Suprapubic skin (tissue), 4 donors: ENCODE measurements around the gene LILRA2. TPM values are rescaled to one million over a fixed set of nuclear protein-coding genes. Genes with fewer than 3 reads are reported as not detected.

Experiments used
- DNase-seq, 2 donors: peaks; one replicate each; pipeline ENCODE4 v3.0.0-alpha.2; 2019; ENCODE audit warnings: low spot score in 2 of 2
- H3K27ac ChIP-seq: fragments of 200-600 bp; sonication (generic); one replicate; pipeline ENCODE4 v1.5.1; 2019
- H3K27me3 ChIP-seq: fragments of 200-600 bp; sonication (generic); one replicate; pipeline ENCODE4 v1.5.1; 2019
- H3K36me3 ChIP-seq: fragments of 200-600 bp; sonication (generic); one replicate; pipeline ENCODE4 v1.5.1; 2019
- H3K4me1 ChIP-seq: fragments of 200-600 bp; sonication (generic); one replicate; pipeline ENCODE4 v1.5.1; 2019
- H3K4me3 ChIP-seq: fragments of 200-600 bp; sonication (generic); one replicate; pipeline ENCODE4 v1.5.1; 2019; ENCODE audit warnings: mild to moderate bottlenecking
- H3K9me3 ChIP-seq: fragments of 200-600 bp; sonication (generic); one replicate; pipeline ENCODE4 v1.5.1; 2019
- CTCF ChIP-seq, 2 donors: fragments of 200-600 bp in 1 of 2; fragments of 450-650 bp in 1 of 2; sonication (generic) in 1 of 2; IDR thresholded peaks; one replicate each; pipeline ENCODE4 v1.5.1; 2016 to 2019; ENCODE audit warnings: antibody characterized with exemption in 2 of 2, mild to moderate bottlenecking in 1 of 2, moderate library complexity in 1 of 2
- EP300 ChIP-seq: sonication (generic); formaldehyde crosslinking; IDR thresholded peaks from one replicate; pipeline ENCODE4 v1.6.1; 2017; ENCODE audit warnings: antibody characterized with exemption
- POLR2A ChIP-seq, 2 donors: fragments of 450-650 bp; IDR thresholded peaks; one replicate each; pipeline ENCODE4 v1.6.1; 2017; ENCODE audit warnings: antibody characterized with exemption in 2 of 2, mild to moderate bottlenecking in 2 of 2, moderate library complexity in 2 of 2
- POLR2AphosphoS5 ChIP-seq, 3 donors: sonication (generic); formaldehyde crosslinking; IDR thresholded peaks; one replicate each; pipeline ENCODE4 v1.6.1; 2017; ENCODE audit warnings: antibody characterized with exemption in 3 of 3
- WGBS: methylation state at CpG from one replicate; pipeline ENCODE4 v1.1.5; 2018; 5-methylcytosine and 5-hydroxymethylcytosine counted together
- total RNA-seq, 4 donors: library from RNA; depleted of rRNA; stranded (reverse); fragments of >200 nt; gene quantifications; one replicate each; pipeline ENCODE4 v1.1.0, GENCODE V29; 2016

The LILRA2 gene
- total RNA-seq, 4 donors from 2014 or later = 0.15 TPM; not detected in 3

- H3K4me1 ChIP-seq = no peaks in the 10 kb centered on the region
- WGBS = 75% methylated on average over 14 of the region's 16 CpGs
- no peaks in the 10 kb centered on the region for H3K9me3 ChIP-seq
- H3K4me3 ChIP-seq = no peak overlapping the region
- no peaks in the 10 kb centered on the region for H3K36me3 ChIP-seq
- no peaks in the 10 kb centered on the region for H3K27me3 ChIP-seq
- TF ChIP-seq POLR2A (IDR thresholded peaks at IDR 0.05) (no peak), POLR2AphosphoS5 (IDR thresholded peaks at IDR 0.05) (no peak), CTCF (IDR thresholded peaks at IDR 0.05) (no peak), EP300 (no peak)
- DNase-seq = no peak
- no peak overlapping the region for H3K27ac ChIP-seq
Measured at GRCh38 chr19:54548806-54549205, 24.8 kb upstream of the LILRA2 start.

GRCh38 chr19:54549224-54549623 is 24.4 kb upstream of the LILRA2 start:
- DNase-seq = no peak
- no peak for TF ChIP-seq POLR2A (IDR thresholded peaks at IDR 0.05)
- TF ChIP-seq POLR2AphosphoS5 (IDR thresholded peaks at IDR 0.05) = no peak
- no peak for TF ChIP-seq CTCF (IDR thresholded peaks at IDR 0.05)
- TF ChIP-seq EP300 = no peak
- Histone ChIP-seq H3K4me3 (no peak overlapping the region), H3K9me3 (no peaks in the 10 kb centered on the region), H3K4me1 (no peaks in the 10 kb centered on the region), H3K36me3 (no peaks in the 10 kb centered on the region), H3K27ac (no peak overlapping the region), H3K27me3 (no peaks in the 10 kb centered on the region)
- 88% methylated on average over 8 of the region's 14 CpGs for WGBS

GRCh38 chr19:54551293-54551692 is 22.3 kb upstream of the LILRA2 start:
- 82% methylated on average over 6 of the region's 6 CpGs for WGBS
- Histone ChIP-seq H3K4me1 (no peaks in the 10 kb centered on the region), H3K4me3 (no peak overlapping the region), H3K27ac (no peak overlapping the region), H3K27me3 (peaks cover 5% of the 10 kb centered on the region), H3K36me3 (no peaks in the 10 kb centered on the region), H3K9me3 (no peaks in the 10 kb centered on the region)
- no peak for DNase-seq
- no peak for TF ChIP-seq CTCF (IDR thresholded peaks at IDR 0.05)
- TF ChIP-seq POLR2A (IDR thresholded peaks at IDR 0.05) = no peak
- TF ChIP-seq EP300 = no peak
- no peak for TF ChIP-seq POLR2AphosphoS5 (IDR thresholded peaks at IDR 0.05)

GRCh38 chr19:54551950-54552912 is 21.4 kb upstream of the LILRA2 start:
- Histone ChIP-seq H3K27ac (no peak overlapping the region), H3K4me3 (no peak overlapping the region), H3K9me3 (no peaks in the 10 kb centered on the region), H3K4me1 (no peaks in the 10 kb centered on the region), H3K36me3 (no peaks in the 10 kb centered on the region), H3K27me3 (peaks cover 5% of the 10 kb centered on the region)
- TF ChIP-seq CTCF (IDR thresholded peaks at IDR 0.05) (no peak), POLR2A (IDR thresholded peaks at IDR 0.05) (no peak), POLR2AphosphoS5 (IDR thresholded peaks at IDR 0.05) (no peak), EP300 (no peak)
- 78% methylated on average over 19 of the region's 22 CpGs for WGBS
- DNase-seq = no peak

GRCh38 chr19:54552913-54553310 is 20.7 kb upstream of the LILRA2 start:
- 78% methylated on average over 4 of the region's 15 CpGs for WGBS
- no peak for TF ChIP-seq EP300
- no peak for TF ChIP-seq CTCF (IDR thresholded peaks at IDR 0.05)
- Histone ChIP-seq H3K27ac (no peak overlapping the region), H3K36me3 (no peaks in the 10 kb centered on the region), H3K9me3 (no peaks in the 10 kb centered on the region), H3K4me3 (no peak overlapping the region), H3K27me3 (peaks cover 5% of the 10 kb centered on the region), H3K4me1 (no peaks in the 10 kb centered on the region)
- no peak for DNase-seq
